Upper lobe of left lung (tissue), 4 donors: ENCODE data around the gene PLBD2.

ENCODE experiments used
- EP300 ChIP-seq, 4 donors: sonication (generic); formaldehyde crosslinking; IDR thresholded peaks; one replicate each; pipeline ENCODE4 v1.5.1; 2017; ENCODE audit warnings: antibody characterized with exemption in 4 of 4, control low read depth in 2 of 4
- POLR2AphosphoS5 ChIP-seq, 2 donors: sonication (generic); formaldehyde crosslinking; IDR thresholded peaks; one replicate each; pipeline ENCODE4 v1.5.1; 2017; ENCODE audit warnings: antibody characterized with exemption in 2 of 2
- TF ChIP-seq, protein P1 (sequence below), 6 experiments: fragments of 450-650 bp in 4 of 6; fragments of 200-600 bp in 2 of 6; sonication (generic) in 2 of 6; IDR thresholded peaks; one replicate each; pipeline ENCODE4 v1.5.1; 2016 to 2019; ENCODE audit warnings: antibody characterized with exemption in 6 of 6

DNA sequence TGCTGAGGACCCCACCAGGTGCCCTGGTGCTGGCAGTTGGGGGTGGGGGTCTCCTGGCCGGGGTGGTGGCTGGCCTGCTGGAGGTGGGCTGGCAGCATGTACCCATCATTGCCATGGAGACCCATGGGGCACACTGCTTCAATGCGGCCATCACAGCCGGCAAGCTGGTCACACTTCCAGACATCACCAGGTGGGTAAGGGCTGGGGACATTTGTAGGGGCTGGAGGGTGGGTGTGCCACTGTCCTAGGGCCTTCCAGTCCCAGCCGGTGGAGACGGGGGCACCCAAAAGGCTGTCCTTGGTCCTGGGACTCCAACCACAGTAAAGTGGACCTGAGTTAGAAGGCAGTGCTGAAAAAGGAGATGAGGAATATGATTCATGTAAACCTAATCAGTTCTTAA lies 77.0 kb downstream of the PLBD2 start:
- TF ChIP-seq POLR2AphosphoS5 (IDR thresholded peaks at IDR 0.05) (no peak), EP300 (IDR thresholded peaks at IDR 0.05) (no peak)
- TF ChIP-seq, protein P1, sequence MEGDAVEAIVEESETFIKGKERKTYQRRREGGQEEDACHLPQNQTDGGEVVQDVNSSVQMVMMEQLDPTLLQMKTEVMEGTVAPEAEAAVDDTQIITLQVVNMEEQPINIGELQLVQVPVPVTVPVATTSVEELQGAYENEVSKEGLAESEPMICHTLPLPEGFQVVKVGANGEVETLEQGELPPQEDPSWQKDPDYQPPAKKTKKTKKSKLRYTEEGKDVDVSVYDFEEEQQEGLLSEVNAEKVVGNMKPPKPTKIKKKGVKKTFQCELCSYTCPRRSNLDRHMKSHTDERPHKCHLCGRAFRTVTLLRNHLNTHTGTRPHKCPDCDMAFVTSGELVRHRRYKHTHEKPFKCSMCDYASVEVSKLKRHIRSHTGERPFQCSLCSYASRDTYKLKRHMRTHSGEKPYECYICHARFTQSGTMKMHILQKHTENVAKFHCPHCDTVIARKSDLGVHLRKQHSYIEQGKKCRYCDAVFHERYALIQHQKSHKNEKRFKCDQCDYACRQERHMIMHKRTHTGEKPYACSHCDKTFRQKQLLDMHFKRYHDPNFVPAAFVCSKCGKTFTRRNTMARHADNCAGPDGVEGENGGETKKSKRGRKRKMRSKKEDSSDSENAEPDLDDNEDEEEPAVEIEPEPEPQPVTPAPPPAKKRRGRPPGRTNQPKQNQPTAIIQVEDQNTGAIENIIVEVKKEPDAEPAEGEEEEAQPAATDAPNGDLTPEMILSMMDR (IDR thresholded peaks at IDR 0.05): no peak
